CD4-positive, alpha-beta T cell (primary cell): ENCODE data around the gene INO80. TPM values are rescaled to one million over a fixed set of nuclear protein-coding genes. Genes with fewer than 3 reads are reported as not detected.

Experiments
- ATAC-seq: fragments of 200-7000 bp; cut with Tn5 transposase; one replicate; pipeline ENCODE4 v1.10.0; 2022; ENCODE audit warnings: mild to moderate bottlenecking; ENCODE audit not compliant: poor library complexity
- CTCF ChIA-PET: fragments of 350-600 bp; sonication (Branson Sonifier 250); formaldehyde crosslinking; loops from one replicate; lab custom pipeline; 2021; ENCODE audit warnings: antibody characterized with exemption, inconsistent platforms; lab: Charles Lee
- POLR2A ChIA-PET: fragments of 350-600 bp; sonication (Branson Sonifier 250); formaldehyde crosslinking; loops from one replicate; lab custom pipeline; 2021; ENCODE audit warnings: antibody characterized with exemption, inconsistent platforms; lab: Charles Lee
- DNase-seq, 14 experiments: peaks; one replicate each; pipeline ENCODE4 v3.0.0-alpha.2; 2013 to 2020; ENCODE audit warnings: mixed read lengths in 2 of 14
- H3K27ac ChIP-seq, 2 donors: one replicate each; pipeline versions ENCODE4 v1.5.1 to v1.7.0; 2013; ENCODE audit warnings: low read length in 2 of 2, low read depth in 1 of 2, mild to moderate bottlenecking in 1 of 2
- H3K27me3 ChIP-seq, 2 experiments: 1 replicate in 1 of 2; 2 replicates in 1 of 2; pipeline versions ENCODE4 v1.6.1 to v1.7.0; 2013; ENCODE audit warnings: low read length in 2 of 2, control low read depth in 1 of 2, mild to moderate bottlenecking in 1 of 2, moderate library complexity in 1 of 2; ENCODE audit not compliant: insufficient read depth in 2 of 2, control insufficient read depth in 1 of 2
- H3K36me3 ChIP-seq: one replicate; pipeline ENCODE4 v1.6.1; 2013; ENCODE audit warnings: low read length, control low read depth; ENCODE audit not compliant: insufficient read depth
- H3K4me1 ChIP-seq: one replicate; pipeline ENCODE4 v1.6.1; 2013; ENCODE audit warnings: low read length, control low read depth; ENCODE audit not compliant: insufficient read depth
- H3K4me3 ChIP-seq: one replicate; pipeline ENCODE4 v1.5.1; 2013; ENCODE audit warnings: mild to moderate bottlenecking, low read length, moderate library complexity
- H3K9me3 ChIP-seq, 2 experiments: 1 replicate in 1 of 2; 2 replicates in 1 of 2; pipeline versions ENCODE4 v1.6.1 to v1.7.0; 2013; ENCODE audit warnings: low read length in 2 of 2, mild to moderate bottlenecking in 2 of 2, control low read depth in 1 of 2, moderate library complexity in 1 of 2; ENCODE audit not compliant: control insufficient read depth in 1 of 2, insufficient read depth in 1 of 2
- H3K27ac Mint-ChIP-seq: one replicate; pipeline ENCODE4 v1.8.0; 2020; ENCODE audit warnings: mixed read lengths
- H3K27me3 Mint-ChIP-seq: one replicate; pipeline ENCODE4 v1.8.0; 2021; ENCODE audit warnings: mixed read lengths
- H3K36me3 Mint-ChIP-seq: one replicate; pipeline ENCODE4 v1.8.0; 2021; ENCODE audit warnings: low read depth, mixed read lengths
- H3K4me1 Mint-ChIP-seq: one replicate; pipeline ENCODE4 v1.8.0; 2021; ENCODE audit warnings: low read depth, mixed read lengths
- H3K4me3 Mint-ChIP-seq: one replicate; pipeline ENCODE4 v1.8.0; 2020; ENCODE audit warnings: mild to moderate bottlenecking, mixed read lengths
- H3K9me3 Mint-ChIP-seq: one replicate; pipeline ENCODE4 v1.8.0; 2020; ENCODE audit warnings: mixed read lengths
- CTCF ChIP-seq: fragments of 200-600 bp; IDR thresholded peaks from one replicate; pipeline ENCODE4 v1.8.0; 2022; ENCODE audit warnings: antibody characterized with exemption, mild to moderate bottlenecking
- intact Hi-C, 2 experiments: fragments of 100-400 bp; cut with DNase I in 1 of 2; cut with micrococcal nuclease in 1 of 2; formaldehyde crosslinking; loops; one replicate each; pipeline versions ENCODE4 v1.15.1 to v1.9.0; 2023 to 2025; cut with DNase I, micrococcal nuclease
- total RNA-seq, 174 experiments: library from RNA in 2 of 174; stranded (reverse) in 2 of 174; gene quantifications; one replicate each; pipeline ENCODE4 v1.2.3 and lab custom pipeline; 2021 to 2026

INO80 gene
- total RNA-seq, 2 experiments from 2014 or later = 20.3 to 22.9 TPM

DNA sequence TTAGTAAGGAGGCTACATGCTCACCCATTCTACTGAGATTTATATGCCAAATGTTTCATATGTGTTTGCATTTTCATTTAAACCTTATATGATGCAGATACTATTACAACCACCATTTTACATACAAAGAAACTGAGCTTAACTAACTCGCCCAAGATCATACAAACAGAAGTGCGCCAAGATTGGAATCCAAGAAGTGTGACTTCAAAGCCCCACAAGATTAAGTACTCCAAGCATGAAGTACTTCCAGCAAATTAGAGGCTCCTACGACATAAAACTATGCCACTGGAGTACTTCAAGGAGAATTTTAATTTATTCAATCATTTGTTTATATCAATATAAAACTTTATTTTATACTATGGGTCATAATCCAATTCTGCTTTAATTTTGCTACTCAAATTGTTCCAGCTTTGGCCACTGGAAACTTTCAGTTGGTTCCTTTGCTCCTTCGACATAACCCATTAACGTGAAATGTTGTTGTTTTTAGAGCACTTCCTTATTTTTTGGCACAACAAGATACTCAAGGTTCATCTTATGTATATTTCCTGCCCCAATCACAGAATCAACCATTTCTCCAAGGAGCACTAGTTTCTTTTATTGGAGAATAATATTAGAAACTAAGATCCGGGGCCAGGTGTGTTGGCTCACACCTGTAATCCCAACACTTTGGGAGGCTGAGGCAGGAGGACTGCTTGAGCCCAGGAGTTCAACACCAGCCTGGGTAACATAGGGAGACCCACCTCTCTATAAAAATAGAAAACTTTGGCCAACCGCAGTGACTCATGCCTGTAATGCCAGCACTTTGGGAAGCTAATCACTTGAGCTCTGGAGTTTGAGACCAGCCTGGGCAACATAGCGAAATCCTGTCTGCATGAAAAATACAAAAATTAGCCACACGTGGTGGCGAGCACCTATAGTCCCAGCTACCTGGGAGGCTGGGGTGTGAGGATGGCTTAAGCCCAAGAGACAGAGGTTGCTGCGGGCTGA, 10.4 kb downstream of the INO80 start:
- Mint-ChIP-seq H3K4me1 (peaks cover 39% of the 10 kb centered on the region), H3K4me3 (no peak overlapping the region), H3K27me3 (no peaks in the 10 kb centered on the region), H3K9me3 (no peaks in the 10 kb centered on the region), H3K27ac (no peak overlapping the region), H3K36me3 (peaks cover 27% of the 10 kb centered on the region)
- H3K27me3 ChIP-seq = no peaks in the 10 kb centered on the region
- no peaks in the 10 kb centered on the region for H3K9me3 ChIP-seq
- no peak for DNase-seq
- H3K4me1 ChIP-seq = no peaks in the 10 kb centered on the region
- POLR2A ChIA-PET = interaction anchor here (1.4 kb wide), 1 partner anchor 11 kb away, joined by 5 read pairs; the partner anchor contains the start of gene INO80
- no peak for TF ChIP-seq CTCF
- CTCF ChIA-PET = no interaction called here
- H3K27ac ChIP-seq = no peak overlapping the region
- no peak for ATAC-seq
- intact Hi-C loops = no loop called here
- H3K4me3 ChIP-seq = no peak overlapping the region
- peaks cover 12% of the 10 kb centered on the region for H3K36me3 ChIP-seq

GRCh38 chr15:41104234-41104633, 11.8 kb downstream of the INO80 start:
- DNase-seq = no peak
- no peak for ATAC-seq
- Histone ChIP-seq H3K36me3 (peaks cover 8% of the 10 kb centered on the region), H3K27ac (no peak overlapping the region), H3K4me1 (no peaks in the 10 kb centered on the region), H3K9me3 (no peaks in the 10 kb centered on the region), H3K27me3 (no peaks in the 10 kb centered on the region), H3K4me3 (no peak overlapping the region)
- Mint-ChIP-seq H3K27ac (no peak overlapping the region), H3K4me3 (no peak overlapping the region), H3K27me3 (no peaks in the 10 kb centered on the region), H3K9me3 (no peaks in the 10 kb centered on the region), H3K4me1 (peaks cover 43% of the 10 kb centered on the region), H3K36me3 (peaks cover 37% of the 10 kb centered on the region)
- ChIA-PET CTCF (no interaction called here), POLR2A (interaction anchor here (0.6 kb wide), 1 partner anchor 322 kb away, joined by 3 read pairs; no protein-coding TSS in a partner anchor)
- no peak for TF ChIP-seq CTCF
- intact Hi-C loops = no loop called here

- DNase-seq (no peak), ATAC-seq (no peak)
- Mint-ChIP-seq H3K4me1 (peaks cover 35% of the 10 kb centered on the region), H3K27ac (peak overlapping the region; percentile 42), H3K9me3 (no peaks in the 10 kb centered on the region), H3K36me3 (peaks cover 29% of the 10 kb centered on the region), H3K4me3 (no peak overlapping the region), H3K27me3 (no peaks in the 10 kb centered on the region)
- Histone ChIP-seq H3K27me3 (no peaks in the 10 kb centered on the region), H3K4me1 (no peaks in the 10 kb centered on the region), H3K36me3 (peaks cover 11% of the 10 kb centered on the region), H3K4me3 (no peak overlapping the region), H3K9me3 (no peaks in the 10 kb centered on the region), H3K27ac (no peak overlapping the region)
- intact Hi-C loops = no loop called here
- no peak for TF ChIP-seq CTCF
- POLR2A ChIA-PET = no interaction called here
- CTCF ChIA-PET = no interaction called here
Measured at GRCh38 chr15:41102854-41103253, 13.2 kb downstream of the INO80 start.
